Neutrophil (primary cell): Measurements from ENCODE around the gene SPEF1.

Source experiments
- H3K27ac ChIP-seq: fragments of 200-600 bp; sonication (generic); 2 replicates; pipeline ENCODE4 v1.5.1; 2016; ENCODE audit warnings: mild to moderate bottlenecking, moderate library complexity
- H3K27me3 ChIP-seq: fragments of 200-600 bp; sonication (generic); 2 replicates; pipeline ENCODE4 v1.6.0; 2016; ENCODE audit warnings: mild to moderate bottlenecking
- H3K36me3 ChIP-seq: fragments of 200-600 bp; sonication (generic); 2 replicates; pipeline ENCODE4 v1.5.1; 2017
- H3K4me1 ChIP-seq, 2 experiments: fragments of 200-600 bp in 1 of 2; sonication (generic) in 1 of 2; 1 replicate in 1 of 2; 2 replicates in 1 of 2; pipeline versions ENCODE4 v1.5.1 to v1.6.1; 2013 to 2016; ENCODE audit warnings: low read depth in 1 of 2, low read length in 1 of 2, mild to moderate bottlenecking in 1 of 2, moderate library complexity in 1 of 2; ENCODE audit not compliant: control insufficient read depth in 1 of 2, insufficient read depth in 1 of 2
- H3K4me3 ChIP-seq, 2 experiments: fragments of 200-600 bp in 1 of 2; sonication (generic) in 1 of 2; 1 replicate in 1 of 2; 2 replicates in 1 of 2; pipeline ENCODE4 v1.5.1; 2013 to 2016; ENCODE audit warnings: low read depth in 1 of 2, low read length in 1 of 2, mild to moderate bottlenecking in 1 of 2, moderate library complexity in 1 of 2
- H3K9me3 ChIP-seq: fragments of 200-600 bp; sonication (generic); 2 replicates; pipeline ENCODE4 v1.5.1; 2016
- CTCF ChIP-seq: fragments of 200-600 bp; sonication (generic); IDR thresholded peaks from 2 replicates; pipeline ENCODE4 v1.5.1; 2016; ENCODE audit warnings: antibody characterized with exemption

The SPEF1 gene

GRCh38 chr20:3753501-3754275, 27.6 kb downstream of the SPEF1 start:
- peaks cover 18 to 22% of the 10 kb centered on the region in 2 experiments for H3K4me1 ChIP-seq
- no peak overlapping the region for H3K4me3 ChIP-seq
- peak overlapping the region; percentile 35 for H3K27ac ChIP-seq
- H3K36me3 ChIP-seq = peaks cover 53% of the 10 kb centered on the region
- H3K27me3 ChIP-seq = peaks cover 7% of the 10 kb centered on the region
- TF ChIP-seq CTCF = no peak
- H3K9me3 ChIP-seq = no peaks in the 10 kb centered on the region

DNA sequence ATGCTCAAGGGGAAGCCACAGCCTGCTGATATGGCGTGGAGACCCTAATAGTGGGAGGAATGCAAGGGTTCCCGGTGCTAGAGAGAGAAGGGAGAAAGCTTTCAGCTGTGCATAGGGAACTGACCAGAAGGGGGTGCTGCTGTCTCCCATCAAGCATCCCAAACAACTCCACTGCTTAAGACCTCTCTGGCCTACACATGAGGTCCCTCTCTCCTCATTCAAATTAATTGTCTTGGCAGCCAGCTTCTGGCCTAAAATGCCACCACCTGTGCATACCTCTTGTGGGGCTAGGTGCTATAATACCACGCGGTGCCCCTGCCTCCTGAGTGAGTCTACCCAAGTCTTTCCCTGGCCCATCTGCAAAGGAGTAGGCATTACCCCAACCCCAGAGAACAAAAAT, 28.1 kb downstream of the SPEF1 start:
- Histone ChIP-seq H3K9me3 (no peaks in the 10 kb centered on the region), H3K4me3 (no peak overlapping the region), H3K27me3 (peaks cover 7% of the 10 kb centered on the region), H3K27ac (peak overlapping the region; percentile 35), H3K36me3 (peaks cover 47% of the 10 kb centered on the region), H3K4me1 (peaks cover 18 to 22% of the 10 kb centered on the region in 2 experiments)
- peak; percentile 61 for TF ChIP-seq CTCF

DNA sequence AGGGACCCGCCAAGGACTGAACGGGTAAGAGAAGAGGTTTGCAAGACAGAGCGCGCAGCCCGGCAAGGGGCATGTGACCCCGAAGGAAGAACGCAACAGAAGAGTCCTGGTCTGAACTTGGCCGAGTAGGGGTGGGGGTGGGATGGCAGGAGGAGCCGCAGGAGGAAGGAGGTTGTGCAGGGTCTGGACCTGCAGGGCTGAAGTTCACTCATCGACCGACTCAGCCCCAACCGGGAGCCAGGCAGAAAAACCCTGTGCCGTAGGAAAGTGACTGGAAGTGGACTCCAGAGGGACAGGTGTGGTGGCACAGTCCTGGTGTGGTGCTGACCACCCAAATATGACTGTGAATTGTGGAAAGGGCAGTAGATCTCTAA, 28.9 kb downstream of the SPEF1 start:
- no peak for TF ChIP-seq CTCF
- peak overlapping the region in 1 of 2 experiments; percentile 41 for H3K4me3 ChIP-seq

GRCh38 chr20:3751675-3752385, 29.4 kb downstream of the SPEF1 start:
- no peak for TF ChIP-seq CTCF
- Histone ChIP-seq H3K9me3 (no peaks in the 10 kb centered on the region), H3K36me3 (peaks cover 42% of the 10 kb centered on the region), H3K4me3 (peak overlapping the region; percentile 41 to 42), H3K4me1 (peaks cover 11 to 14% of the 10 kb centered on the region in 2 experiments), H3K27me3 (peaks cover 12% of the 10 kb centered on the region), H3K27ac (no peak overlapping the region)

More for the DNA sequence above, 28.9 kb downstream of the SPEF1 start:
- peaks cover 11 to 16% of the 10 kb centered on the region in 2 experiments for H3K4me1 ChIP-seq
- peaks cover 10% of the 10 kb centered on the region for H3K27me3 ChIP-seq
- no peaks in the 10 kb centered on the region for H3K9me3 ChIP-seq
- H3K27ac ChIP-seq = no peak overlapping the region
- H3K36me3 ChIP-seq = peaks cover 42% of the 10 kb centered on the region

- Histone ChIP-seq H3K27me3 (peaks cover 12% of the 10 kb centered on the region), H3K36me3 (peaks cover 39% of the 10 kb centered on the region), H3K4me3 (peak overlapping the region in 1 of 2 experiments; percentile 41), H3K4me1 (peaks cover 11 to 14% of the 10 kb centered on the region in 2 experiments), H3K9me3 (no peaks in the 10 kb centered on the region), H3K27ac (no peak overlapping the region)
- TF ChIP-seq CTCF = no peak
Measured at GRCh38 chr20:3751305-3751674, 30.0 kb downstream of the SPEF1 start.
